Endothelial cell of umbilical vein (primary cell): Measurements from ENCODE around the gene PDE4C. TPM values are rescaled to one million over a fixed set of nuclear protein-coding genes. Genes with fewer than 3 reads are reported as not detected.

Experiments
- BruUV-seq: library from RNA; stranded (reverse); fragments of 400-500 nt; replicated peaks from 2 replicates; lab custom pipeline; 2021; lab: Mats Ljungman, UMichigan
- CTCF ChIA-PET: fragments of 300-600, 350-600 bp; sonication (Branson Sonifier 250); formaldehyde crosslinking; loops from one replicate; lab custom pipeline; 2021; ENCODE audit warnings: antibody characterized with exemption, inconsistent platforms; lab: Charles Lee
- POLR2A ChIA-PET: fragments of 300-600, 350-600 bp; sonication (Branson Sonifier 250); formaldehyde crosslinking; loops from one replicate; lab custom pipeline; 2021; ENCODE audit warnings: antibody characterized with exemption, inconsistent platforms; lab: Charles Lee
- DNase-seq: peaks from one replicate; pipeline ENCODE4 v3.0.0-alpha.2; 2011; ENCODE audit warnings: low read depth, low spot score
- FAIRE-seq: peaks from 2 replicates; lab custom pipeline; 2011; peaks lifted over from hg19 to GRCh38; lab: Jason Lieb, UNC
- H2AFZ ChIP-seq: 2 replicates; pipeline ENCODE4 v1.6.0; 2012; ENCODE audit warnings: low read depth, low read length, control low read depth, inconsistent platforms
- H3K27ac ChIP-seq: 2 replicates; pipeline ENCODE4 v1.5.1; 2011; ENCODE audit warnings: low read depth, mild to moderate bottlenecking, control low read depth, low read length, moderate library complexity; ENCODE audit not compliant: insufficient read depth
- H3K27me3 ChIP-seq, 2 experiments: 2 replicates each; pipeline versions ENCODE4 v1.6.0 to v1.6.1; 2011; ENCODE audit warnings: low read length in 2 of 2, mixed read lengths in 1 of 2; ENCODE audit not compliant: control insufficient read depth in 2 of 2, insufficient read depth in 2 of 2
- H3K36me3 ChIP-seq, 2 experiments: 2 replicates in 1 of 2; 3 replicates in 1 of 2; pipeline ENCODE4 v1.5.1; 2011; ENCODE audit warnings: low read length in 2 of 2, mild to moderate bottlenecking in 1 of 2, moderate library complexity in 1 of 2; ENCODE audit not compliant: control insufficient read depth in 2 of 2, insufficient read depth in 2 of 2; ENCODE audit errors: extremely low read depth in 1 of 2
- H3K4me1 ChIP-seq: 3 replicates; pipeline ENCODE4 v1.5.1; 2011; ENCODE audit warnings: mild to moderate bottlenecking, low read length; ENCODE audit not compliant: control insufficient read depth, insufficient read depth; ENCODE audit errors: extremely low read depth
- H3K4me2 ChIP-seq: 2 replicates; pipeline ENCODE4 v1.6.1; 2011; ENCODE audit warnings: low read length, control low read depth, mixed read lengths; ENCODE audit not compliant: insufficient read depth
- H3K4me3 ChIP-seq, 3 experiments: fragments of 200-600 bp in 1 of 3; sonication (generic), shearing (Covaris generic) in 1 of 3; replicated peaks in 1 of 3; 2 replicates each; pipeline ENCODE4 v1.5.1; 2011 to 2016; ENCODE audit warnings: control low read depth in 3 of 3, low read length in 3 of 3, mild to moderate bottlenecking in 2 of 3, inconsistent platforms in 1 of 3, low read depth in 1 of 3, moderate library complexity in 1 of 3; ENCODE audit not compliant: insufficient read depth in 1 of 3
- H3K79me2 ChIP-seq: 2 replicates; pipeline ENCODE4 v1.6.0; 2012; ENCODE audit warnings: low read length, inconsistent platforms; ENCODE audit not compliant: control insufficient read depth, insufficient read depth
- H3K9ac ChIP-seq: replicated peaks from 2 replicates; pipeline ENCODE3; 2011; ENCODE audit warnings: low read length, control low read depth; ENCODE audit not compliant: insufficient read depth; ENCODE audit errors: extremely low read depth
- H3K9me1 ChIP-seq: replicated peaks from 3 replicates; pipeline ENCODE4 v1.6.0; 2011; ENCODE audit warnings: mild to moderate bottlenecking, low read length; ENCODE audit not compliant: control insufficient read depth, insufficient read depth; ENCODE audit errors: extremely low read depth
- H3K9me3 ChIP-seq: replicated peaks from 2 replicates; pipeline ENCODE4 v1.5.1; 2012; ENCODE audit warnings: low read length, inconsistent platforms; ENCODE audit not compliant: control insufficient read depth, insufficient read depth
- H4K20me1 ChIP-seq: replicated peaks from 2 replicates; pipeline ENCODE3; 2011; ENCODE audit warnings: mild to moderate bottlenecking, low read length; ENCODE audit not compliant: control insufficient read depth, insufficient read depth; ENCODE audit errors: extremely low read depth
- CTCF ChIP-seq, 2 donors: IDR thresholded peaks; 1 replicate in 1 of 2; 2 replicates in 1 of 2; pipeline ENCODE4 v1.5.1; 2011; ENCODE audit warnings: low read length in 2 of 2, mild to moderate bottlenecking in 2 of 2, moderate library complexity in 2 of 2, control low read depth in 1 of 2, inconsistent platforms in 1 of 2, low read depth in 1 of 2; ENCODE audit not compliant: insufficient read depth in 1 of 2; ENCODE audit errors: extremely low read depth in 1 of 2
- EZH2 ChIP-seq: IDR thresholded peaks from 2 replicates; pipeline ENCODE4 v1.6.1; 2012; ENCODE audit warnings: borderline replicate concordance, low read depth, mild to moderate bottlenecking, moderate library complexity, low read length, inconsistent platforms; ENCODE audit not compliant: severe bottlenecking
- FOS ChIP-seq: IDR thresholded peaks from 2 replicates; pipeline ENCODE4 v1.6.1; 2011; ENCODE audit warnings: mild to moderate bottlenecking, low read length, moderate library complexity, borderline replicate concordance; ENCODE audit not compliant: insufficient read depth
- GATA2 ChIP-seq: IDR thresholded peaks from 2 replicates; pipeline ENCODE4 v1.7.0; 2011; ENCODE audit warnings: low read depth, mild to moderate bottlenecking, moderate library complexity, mixed read lengths, low read length; ENCODE audit not compliant: insufficient read length, insufficient read depth
- JUN ChIP-seq: IDR thresholded peaks from 2 replicates; pipeline ENCODE4 v1.6.1; 2011; ENCODE audit warnings: borderline replicate concordance, low read depth; ENCODE audit not compliant: insufficient read length, insufficient read depth
- MAX ChIP-seq: IDR thresholded peaks from 2 replicates; pipeline ENCODE4 v1.6.1; 2011; ENCODE audit not compliant: insufficient read depth, insufficient read length
- MYC ChIP-seq: IDR thresholded peaks from one replicate; pipeline ENCODE4 v1.6.1; 2011; ENCODE audit warnings: mild to moderate bottlenecking, low read depth, low read length
- POLR2A ChIP-seq: IDR thresholded peaks from 2 replicates; pipeline ENCODE4 v1.6.1; 2012; ENCODE audit warnings: low read depth, mild to moderate bottlenecking, control low read depth, low read length
- POLR2AphosphoS5 ChIP-seq: IDR thresholded peaks from 2 replicates; pipeline ENCODE4 v1.6.1; 2012; ENCODE audit warnings: low read depth, mild to moderate bottlenecking, control low read depth, low read length, moderate library complexity; ENCODE audit not compliant: insufficient read depth
- dilution Hi-C: fragments of 300-500 bp; cut with MboI; formaldehyde crosslinking; loops from one replicate; pipeline ENCODE4 v1.15.0; 2019; ENCODE audit warnings: low sequenced_read_pairs; ENCODE audit not compliant: extremely low pct_ligation_motif_present
- intact Hi-C: fragments of 100-400 bp; cut with micrococcal nuclease; formaldehyde crosslinking; loops from one replicate; pipeline ENCODE4 v1.10.0; 2022
- polyA plus RNA-seq, 4 experiments: library from polyadenylated mRNA; depleted of rRNA in 3 of 4; stranded (reverse) in 3 of 4; unstranded in 1 of 4; fragments of >200 nt; gene quantifications; 2 replicates each; pipeline versions ENCODE4 v1.2.1 to v1.2.3, GENCODE V29; 2011 to 2012; ENCODE audit warnings: missing spikeins in 1 of 4
- total RNA-seq: library from RNA; stranded (reverse); gene quantifications from 2 replicates; pipeline ENCODE4 v1.2.3, GENCODE V29; 2021

The PDE4C gene
- total and polyA plus RNA-seq, 2 donors (not counting 3 experiments of a cell fraction or from before 2014, with no cell fraction given): 0.29 to 0.97 TPM

- FAIRE-seq (no peak), DNase-seq (no peak)
- no peak overlapping the region for H3K4me3 ChIP-seq
- no peak overlapping the region for H3K9ac ChIP-seq
- no TSS peak for BruUV-seq
- no peak overlapping the region for H3K27ac ChIP-seq
- no peaks in the 10 kb centered on the region for H3K9me3 ChIP-seq
- H3K9me1 ChIP-seq: no peaks in the 10 kb centered on the region
- ChIA-PET CTCF (interaction anchor here (1.4 kb wide), 1 partner anchor 14 kb away, joined by 5 read pairs; no protein-coding TSS in a partner anchor), POLR2A (no interaction called here)
- no peak overlapping the region for H3K4me2 ChIP-seq
- dilution Hi-C loops (no loop called here), intact Hi-C loops (no loop called here)
- no peaks in the 10 kb centered on the region for H3K79me2 ChIP-seq
- peaks cover 0 to 14% of the 10 kb centered on the region in 2 experiments for H3K36me3 ChIP-seq
- TF ChIP-seq MAX (no peak), CTCF (IDR thresholded peaks at IDR 0.05; ENCODE audit: extremely low read depth in 1 of 2, insufficient read depth in 1 of 2, low read depth in 1 of 2, low read length in 2 of 2) (no peak), MYC (no peak), POLR2AphosphoS5 (no peak), JUN (no peak), POLR2A (no peak), GATA2 (no peak), FOS (no peak), EZH2 (no peak)
- no peaks in the 10 kb centered on the region for H3K4me1 ChIP-seq
- no peaks in the 10 kb centered on the region for H4K20me1 ChIP-seq
- no peak overlapping the region for H2AFZ ChIP-seq
- H3K27me3 ChIP-seq: no peaks in the 10 kb centered on the region
These were observed 39.3 kb upstream of the PDE4C start for GRCh38 chr19:18265582-18265981.
